Esophagus (tissue), 2 donors: Measurements from ENCODE around the gene PEX12. TPM values are rescaled to one million over a fixed set of nuclear protein-coding genes. Genes with fewer than 3 reads are reported as not detected.
"Not testable (repeated sequence)": the region's sequence is repeated elsewhere in the genome, so short reads cannot be mapped to it uniquely, and the experiment has no call there.

Experiments
- H3K27ac ChIP-seq, 2 donors: one replicate each; pipeline ENCODE4 v1.5.1; 2013; ENCODE audit warnings: low read depth in 2 of 2, mild to moderate bottlenecking in 2 of 2, inconsistent platforms in 1 of 2, low read length in 1 of 2, moderate library complexity in 1 of 2
- H3K27me3 ChIP-seq, 2 donors: one replicate each; pipeline ENCODE4 v1.6.1; 2013; ENCODE audit warnings: low read length in 2 of 2, control low read depth in 1 of 2, mild to moderate bottlenecking in 1 of 2; ENCODE audit not compliant: insufficient read depth in 2 of 2, control insufficient read depth in 1 of 2
- H3K36me3 ChIP-seq, 2 donors: one replicate each; pipeline ENCODE4 v1.6.1; 2013; ENCODE audit warnings: low read length in 1 of 2; ENCODE audit not compliant: control insufficient read depth in 2 of 2, insufficient read depth in 2 of 2
- H3K4me1 ChIP-seq, 2 donors: one replicate each; pipeline ENCODE4 v1.6.1; 2013; ENCODE audit warnings: low read length in 1 of 2; ENCODE audit not compliant: control insufficient read depth in 2 of 2, insufficient read depth in 2 of 2
- H3K4me3 ChIP-seq, 2 donors: one replicate each; pipeline ENCODE4 v1.5.1; 2013; ENCODE audit warnings: low read length in 2 of 2, mild to moderate bottlenecking in 2 of 2, low read depth in 1 of 2, moderate library complexity in 1 of 2
- H3K9me3 ChIP-seq, 2 donors: one replicate each; pipeline ENCODE4 v1.6.1; 2013; ENCODE audit warnings: mild to moderate bottlenecking in 2 of 2, low read depth in 1 of 2, low read length in 1 of 2, moderate library complexity in 1 of 2; ENCODE audit not compliant: control insufficient read depth in 2 of 2, insufficient read depth in 1 of 2
- WGBS, 2 donors: extraction: QIAGEN DNeasy Blood & Tissue Kit; methylation state at CpG; one replicate each; pipeline ENCODE4 v1.1.7; 2013; 5-methylcytosine and 5-hydroxymethylcytosine counted together
- polyA plus RNA-seq, 2 donors: library from polyadenylated mRNA; stranded (reverse); fragments of 200-250 nt; gene quantifications; one replicate each; pipeline ENCODE4 v1.2.3, GENCODE V29; 2013
- donor health status: healthy with polysubstance abuse.
- donor health status: Bipolar disorder and iron deficiency.

PEX12 gene
- polyA plus RNA-seq, 2 donors = 2.4 TPM

GRCh38 chr17:35529326-35529725 is 49.0 kb downstream of the PEX12 start:
- not testable (repeated sequence) for H3K36me3 ChIP-seq, H3K4me3 ChIP-seq, H3K4me1 ChIP-seq, H3K27ac ChIP-seq, H3K9me3 ChIP-seq, H3K27me3 ChIP-seq
- WGBS, 2 donors = 88 to 98% methylated on average over 1 of the region's 1 CpG

Other genes starting within 250 kb of the PEX12 start
- 1 to 10 TPM; 2.7 to 3.0 TPM for gene SLFN11, start 204.9 kb downstream of the PEX12 start, polyA plus RNA-seq
- 1 to 10 TPM; 1.9 to 2.0 TPM for gene SLFN12, start 146.1 kb downstream of the PEX12 start, polyA plus RNA-seq
- gene SLFN13, start 129.8 kb downstream of the PEX12 start, polyA plus RNA-seq = 1 to 10 TPM; 3.7 to 6.0 TPM
- gene SLFN12L, start 40.9 kb downstream of the PEX12 start, polyA plus RNA-seq = under 1 TPM; 0.25 to 0.55 TPM
- gene SLFN14, start 17.8 kb downstream of the PEX12 start, polyA plus RNA-seq = not detected
- gene AP2B1, start 8.8 kb upstream of the PEX12 start, polyA plus RNA-seq = 10 to 100 TPM; 13.2 to 14.3 TPM
- gene RASL10B, start 153.1 kb upstream of the PEX12 start, polyA plus RNA-seq = under 1 TPM; 0.28 to 0.53 TPM
- under 1 TPM; 0.01 to 0.08 TPM for gene GAS2L2, start 174.7 kb upstream of the PEX12 start, polyA plus RNA-seq
- under 1 TPM in 1 of 2 donors, not detected in 1; 0.14 TPM for gene C17orf50, start 182.3 kb upstream of the PEX12 start, polyA plus RNA-seq
- gene MMP28, start 217.1 kb upstream of the PEX12 start, polyA plus RNA-seq = 10 to 100 TPM; 14.8 to 21.7 TPM
- gene TAF15, start 230.9 kb upstream of the PEX12 start, polyA plus RNA-seq = 100 to 1,000 TPM in 1 of 2 donors, 10 to 100 TPM in 1; 89.5 to 110 TPM